GM21381 (cell line): Measurements from ENCODE around the gene PGK2.
"Not testable (repeated sequence)": the region's sequence is repeated elsewhere in the genome, so short reads cannot be mapped to it uniquely, and the experiment has no call there.

ENCODE experiments used
- ATAC-seq: cut with Tn5 transposase; IDR thresholded peaks from one replicate; pipeline ENCODE4 v1.9.1; 2021; ENCODE audit warnings: mild to moderate bottlenecking, moderate library complexity; ENCODE audit not compliant: unreplicated experiment

The PGK2 gene

DNA sequence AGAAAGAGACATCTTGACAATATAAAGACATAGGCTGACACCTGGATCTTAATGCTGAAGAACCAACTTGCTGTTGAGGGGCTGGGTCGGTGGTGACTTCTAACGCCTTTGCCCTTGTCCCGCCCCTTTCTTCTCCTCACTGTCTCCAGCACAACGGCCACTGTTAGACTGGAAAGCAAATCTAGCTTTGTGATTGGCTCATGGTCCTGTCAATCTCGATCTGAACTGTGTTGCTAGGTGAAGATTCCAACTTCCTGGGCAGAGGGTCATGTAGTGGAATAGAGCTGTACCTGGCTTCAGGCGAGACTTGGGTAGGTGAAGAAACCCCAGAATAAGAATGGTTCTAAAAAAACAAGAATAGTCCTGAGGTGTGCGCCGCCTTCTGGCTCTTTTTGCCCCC is at the start of gene PGK2:
Gene PGK2 (minus strand): TSS at position 110 of the 400 bp plus-strand sequence. CDS start 98 bp downstream, at position 12.
- no peak for ATAC-seq

DNA sequence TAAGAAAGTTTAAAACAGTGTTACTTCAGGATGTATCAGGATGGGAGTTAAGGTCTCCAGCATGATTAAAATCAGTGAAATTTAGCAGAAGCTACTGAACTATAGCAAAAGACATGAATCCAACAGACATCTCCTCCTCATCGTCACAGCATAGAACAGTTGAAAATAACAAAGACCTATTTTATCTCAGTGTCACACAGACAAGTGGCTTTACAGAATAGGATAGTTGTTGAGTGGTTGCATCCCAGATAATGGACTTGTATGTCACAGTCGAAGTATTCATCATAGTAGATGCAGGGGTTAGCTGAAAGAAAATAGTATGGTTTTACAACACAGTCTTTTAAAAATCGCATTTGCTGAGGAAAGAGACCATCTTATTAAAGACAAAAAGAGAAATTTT is 48.1 kb upstream of the PGK2 start:
- no peak for ATAC-seq

DNA sequence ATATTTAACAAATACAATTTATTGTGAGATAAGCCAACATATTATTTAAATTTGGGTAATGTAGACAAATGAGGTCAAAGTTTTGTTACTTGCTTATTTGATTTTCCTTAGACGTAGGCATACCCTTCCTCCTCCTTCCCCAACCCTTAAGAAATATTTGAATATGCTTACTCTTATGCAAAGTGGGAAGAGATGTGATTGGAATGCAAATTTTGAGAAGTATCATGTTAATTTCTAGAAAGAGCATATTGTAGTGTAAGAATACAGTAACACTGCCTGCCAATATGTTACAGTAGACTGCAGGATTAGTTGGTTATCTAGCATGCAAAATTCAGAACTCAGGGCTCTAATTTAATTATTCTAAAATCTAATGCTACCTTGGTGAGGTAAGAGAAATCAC is 46.3 kb upstream of the PGK2 start:
- ATAC-seq = no peak

DNA sequence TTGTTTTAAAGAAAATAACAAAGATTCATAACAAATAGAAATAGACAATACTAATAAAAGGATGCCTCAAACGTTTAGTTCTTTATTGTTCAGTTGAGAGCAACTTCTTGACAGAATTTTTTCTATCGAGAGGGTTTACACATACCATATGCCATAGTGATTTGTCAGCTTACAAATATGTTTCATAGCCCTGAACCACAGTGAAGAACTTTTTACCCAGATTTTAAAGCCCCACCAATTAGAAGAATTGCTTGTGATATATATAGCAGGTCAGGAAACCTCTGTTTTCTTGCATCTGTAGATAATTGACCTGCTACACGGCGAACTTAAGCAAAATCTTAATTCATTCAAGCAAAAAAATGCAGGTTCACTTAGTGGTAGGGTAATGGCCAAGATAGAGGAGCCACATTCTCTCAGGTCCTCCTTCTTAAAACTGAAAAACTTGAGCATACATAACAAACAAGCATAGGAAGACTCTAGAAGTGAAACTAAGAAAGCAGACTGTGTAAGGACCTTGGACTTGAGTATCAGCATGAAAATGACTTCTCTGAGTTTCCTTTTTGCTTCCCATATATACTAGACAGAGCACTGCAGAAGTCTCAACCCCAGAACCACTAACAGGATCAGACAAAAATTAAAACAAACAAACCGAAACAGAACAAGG is 39.8 kb upstream of the PGK2 start:
- ATAC-seq = peak; percentile 94

DNA sequence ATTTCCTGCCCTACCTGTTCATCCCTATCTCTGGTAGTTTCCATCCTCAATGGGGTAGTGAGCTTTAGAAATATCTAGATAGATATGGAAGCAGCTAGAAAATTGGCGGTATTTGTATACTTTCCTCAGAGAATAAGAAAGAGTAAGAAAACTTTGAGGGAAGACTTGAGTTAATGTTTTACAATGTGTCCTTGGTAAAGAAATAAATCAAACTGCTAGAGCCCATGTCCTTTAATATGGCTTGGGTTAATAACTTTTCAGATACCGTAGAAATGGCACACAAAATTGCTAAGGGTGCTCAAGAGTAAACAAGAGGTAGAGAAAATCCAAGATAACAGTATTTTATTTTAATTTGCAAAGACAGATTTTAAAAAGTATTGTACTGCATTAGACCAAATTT is 28.1 kb upstream of the PGK2 start:
- no peak for ATAC-seq

DNA sequence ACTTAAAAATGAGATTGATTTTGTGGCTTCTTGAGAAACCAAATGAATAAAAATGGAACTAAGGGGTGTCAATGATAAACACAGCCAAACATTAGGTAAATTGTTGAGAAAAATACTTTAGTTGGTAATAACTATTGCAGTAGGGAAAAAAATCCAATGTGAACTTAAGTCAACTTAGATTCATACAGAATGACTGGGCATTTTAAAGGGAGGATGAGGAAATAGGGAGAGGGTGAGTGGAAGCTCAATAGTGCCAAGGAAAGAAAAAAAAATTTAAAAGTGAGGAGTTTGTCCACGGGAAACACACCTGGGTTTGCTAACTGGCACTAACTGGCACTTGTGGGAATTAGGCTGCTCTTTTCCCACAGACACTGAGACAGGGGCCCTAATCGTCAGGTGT is 26.2 kb upstream of the PGK2 start:
- no peak for ATAC-seq

DNA sequence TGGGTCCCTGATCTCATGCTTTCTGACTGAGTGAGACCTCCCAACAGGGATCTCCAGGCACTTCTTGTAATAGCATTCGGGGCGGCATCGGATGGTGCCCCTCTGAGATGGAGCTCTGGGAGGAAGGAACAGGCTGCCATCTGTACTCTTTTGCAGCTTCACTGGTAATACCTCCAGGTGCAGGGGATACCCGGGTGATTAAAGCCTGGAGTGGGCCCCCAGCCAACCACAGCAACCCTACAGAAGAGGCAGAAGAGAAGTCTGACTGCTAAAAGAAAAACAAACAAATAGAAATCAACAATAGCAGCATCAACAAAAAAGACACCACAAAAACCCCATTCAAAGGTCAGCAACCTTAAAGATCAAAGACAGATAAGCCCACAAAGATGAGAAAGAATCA is 19.1 kb upstream of the PGK2 start:
- ATAC-seq = no peak

DNA sequence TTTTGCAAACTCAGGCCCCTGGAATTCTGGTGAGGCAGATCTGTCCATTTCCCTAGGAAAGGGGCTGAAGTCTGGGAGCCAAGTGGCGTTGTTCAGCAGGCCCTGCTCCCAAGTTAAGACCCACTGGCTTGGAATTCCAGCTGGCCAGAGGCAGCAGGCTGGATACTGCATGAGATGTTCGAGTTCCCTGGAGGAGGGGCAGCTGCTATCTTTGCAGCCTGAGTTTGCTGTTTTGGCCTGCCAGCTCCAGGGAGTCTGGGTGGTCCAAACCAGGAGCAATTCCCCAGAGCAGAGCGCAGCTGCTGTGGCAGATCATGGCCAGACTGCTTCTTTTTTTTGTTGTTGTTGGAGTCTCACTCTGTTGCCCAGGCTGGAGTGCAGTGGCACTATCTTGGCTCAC is 18.2 kb upstream of the PGK2 start:
- no peak for ATAC-seq

DNA sequence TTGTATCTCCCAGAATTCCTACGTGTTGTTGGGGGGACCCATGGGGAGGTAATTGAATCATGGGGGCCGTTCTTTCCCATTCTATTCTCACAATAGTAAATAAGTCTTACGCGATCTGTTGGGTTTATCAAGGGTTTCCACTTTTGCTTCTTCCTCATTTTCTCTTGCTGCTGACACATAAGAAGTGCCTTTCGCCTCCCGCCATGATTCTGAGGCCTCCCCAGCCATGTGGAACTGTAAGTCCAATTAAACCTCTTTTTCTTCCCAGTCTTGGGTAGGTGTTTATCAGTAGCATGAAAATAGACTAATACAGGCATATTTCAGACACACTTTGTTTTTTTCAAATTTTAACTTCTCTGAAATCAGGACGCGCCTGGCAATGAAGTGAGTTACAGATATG is 14.4 kb upstream of the PGK2 start:
- no peak for ATAC-seq

DNA sequence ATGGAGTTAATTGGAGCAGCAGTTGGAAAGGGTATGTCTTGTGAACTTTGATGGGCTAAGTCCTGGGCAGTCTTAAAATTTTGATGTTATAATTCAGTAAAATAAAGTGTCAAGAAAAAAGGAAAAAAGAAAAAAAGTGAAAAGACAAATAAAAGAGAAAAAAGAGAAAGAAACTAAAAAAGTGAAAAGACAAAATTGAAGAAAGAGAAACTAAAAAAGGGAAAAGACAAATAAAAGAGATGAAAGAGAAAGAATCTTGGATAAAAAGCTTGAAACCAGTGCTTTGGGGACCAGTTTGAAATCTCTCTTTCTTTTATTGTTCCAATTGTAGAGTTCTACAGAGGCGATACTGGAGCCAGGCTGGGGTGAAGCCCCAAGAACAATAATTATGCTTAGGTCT is 12.0 kb upstream of the PGK2 start:
- no peak for ATAC-seq

DNA sequence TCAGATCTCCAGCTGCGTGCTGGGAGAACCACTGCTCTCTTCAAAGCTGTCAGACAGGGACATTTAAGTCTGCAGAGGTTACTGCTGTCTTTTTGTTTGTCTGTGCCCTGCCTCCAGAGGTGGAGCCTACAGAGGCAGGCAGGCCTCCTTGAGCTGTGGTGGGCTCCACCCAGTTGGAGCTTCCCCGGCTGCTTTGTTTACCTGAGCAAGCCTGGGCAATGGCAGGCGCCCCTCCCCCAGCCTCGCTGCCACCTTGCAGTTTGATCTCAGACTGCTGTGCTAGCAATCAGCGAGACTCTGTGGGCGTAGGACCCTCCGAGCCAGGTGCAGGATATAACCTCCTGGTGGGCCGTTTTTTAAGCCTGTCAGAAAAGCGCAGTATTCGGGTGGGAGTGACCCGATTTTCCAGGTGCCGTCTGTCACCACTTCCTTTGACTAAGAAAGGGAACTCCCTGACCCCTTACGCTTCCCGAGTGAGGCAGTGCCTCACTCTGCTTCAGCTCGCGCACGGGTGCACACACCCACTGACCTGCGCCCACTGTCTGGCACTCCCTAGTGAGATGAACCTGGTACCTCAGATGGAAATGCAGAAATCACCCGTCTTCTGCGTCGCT is 9.9 kb upstream of the PGK2 start:
- not testable (repeated sequence) for ATAC-seq

DNA sequence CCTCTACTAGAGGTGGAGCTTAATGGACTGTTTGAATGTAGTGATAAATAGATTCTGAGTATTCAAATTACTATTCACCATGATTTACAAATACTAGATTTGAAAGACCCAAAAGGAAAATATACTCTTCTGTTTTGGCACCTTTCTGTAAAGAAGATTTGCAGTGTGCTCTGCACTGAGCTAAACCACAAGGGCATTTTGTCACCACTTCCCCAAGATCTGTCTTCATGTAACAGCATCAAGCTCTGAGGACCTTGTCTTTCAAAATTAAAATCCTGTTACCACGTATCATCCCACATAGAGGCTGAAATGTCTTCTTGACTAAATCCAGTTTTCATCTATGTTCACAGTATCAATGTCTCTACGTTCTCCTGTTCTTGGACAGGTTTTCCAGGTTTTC is 3.3 kb upstream of the PGK2 start:
- ATAC-seq = no peak

DNA sequence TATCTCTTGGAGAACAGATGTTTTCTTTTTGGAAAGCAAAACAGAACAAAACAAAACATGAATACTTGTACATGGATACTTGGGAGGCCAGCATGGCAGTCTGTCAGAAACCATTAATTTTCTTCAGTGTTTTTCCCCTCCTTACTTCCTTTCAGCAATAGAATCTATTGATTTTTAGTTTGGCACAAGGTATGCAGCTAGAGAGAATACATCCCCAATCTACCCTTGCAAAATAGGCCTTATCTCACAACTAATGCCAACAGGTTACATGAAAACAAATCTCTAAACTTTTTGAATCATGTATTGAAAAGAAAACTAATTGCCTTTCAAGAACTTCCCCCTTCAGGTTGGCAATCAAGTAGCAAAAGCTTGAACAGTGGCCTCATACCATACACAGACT is 2.8 kb downstream of the PGK2 start:
- no peak for ATAC-seq

DNA sequence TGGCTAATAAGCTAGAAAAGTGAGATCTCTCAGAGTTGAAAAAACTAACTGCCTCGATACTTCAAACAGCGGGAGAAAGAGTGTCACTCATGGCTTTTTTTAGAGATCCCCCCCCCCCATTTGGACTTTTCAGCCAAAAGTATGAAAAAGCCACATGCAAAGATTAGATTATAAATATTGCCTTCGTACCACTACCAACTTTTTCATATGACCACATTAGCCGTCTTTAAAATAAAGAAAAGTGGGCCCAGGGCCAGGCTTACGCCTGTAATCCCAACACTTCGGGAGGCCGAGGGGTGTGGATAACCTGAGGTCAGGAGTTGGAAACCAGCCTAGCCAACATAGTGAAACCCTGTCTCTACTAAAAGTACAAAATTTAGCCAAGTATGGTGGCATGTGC is 4.4 kb downstream of the PGK2 start:
- no peak for ATAC-seq

DNA sequence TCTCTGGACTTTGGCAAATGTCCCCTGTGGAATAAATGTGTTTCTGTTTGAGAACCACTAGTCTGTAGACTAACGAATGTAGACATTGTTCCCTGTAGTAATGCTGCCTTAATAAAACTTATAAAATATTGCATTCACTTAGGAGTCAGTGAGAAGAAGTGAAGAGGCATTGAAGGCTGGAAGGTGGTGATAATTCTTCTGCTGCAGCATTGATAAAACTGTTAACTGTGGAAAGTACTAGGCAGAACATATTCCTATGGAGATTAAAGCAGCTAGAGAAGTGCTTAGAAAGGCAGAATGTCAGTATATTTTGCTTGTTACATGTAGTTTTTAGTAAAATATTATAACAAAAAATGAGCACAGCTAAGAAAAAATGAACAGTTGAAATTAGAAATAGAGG is 4.8 kb downstream of the PGK2 start:
- no peak for ATAC-seq

DNA sequence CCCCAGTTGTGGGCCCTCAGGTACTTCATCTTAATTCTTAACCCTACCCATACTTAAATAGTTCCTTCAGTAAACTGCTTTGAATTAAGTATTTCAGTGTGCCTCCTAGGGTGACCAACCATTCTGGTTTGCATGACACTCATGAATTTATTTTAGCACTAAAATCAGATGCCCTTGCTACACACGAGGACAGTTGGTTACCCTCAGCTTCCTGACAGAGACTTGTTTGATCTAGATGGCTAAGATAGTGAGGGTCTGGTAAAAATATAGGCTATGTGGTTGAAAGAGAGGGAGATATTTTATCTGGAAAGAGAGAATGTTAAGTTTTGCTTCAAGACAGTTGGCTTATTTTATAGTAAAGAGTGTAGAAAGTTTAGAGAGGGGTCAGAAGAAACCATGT is 10.6 kb downstream of the PGK2 start:
- no peak for ATAC-seq

DNA sequence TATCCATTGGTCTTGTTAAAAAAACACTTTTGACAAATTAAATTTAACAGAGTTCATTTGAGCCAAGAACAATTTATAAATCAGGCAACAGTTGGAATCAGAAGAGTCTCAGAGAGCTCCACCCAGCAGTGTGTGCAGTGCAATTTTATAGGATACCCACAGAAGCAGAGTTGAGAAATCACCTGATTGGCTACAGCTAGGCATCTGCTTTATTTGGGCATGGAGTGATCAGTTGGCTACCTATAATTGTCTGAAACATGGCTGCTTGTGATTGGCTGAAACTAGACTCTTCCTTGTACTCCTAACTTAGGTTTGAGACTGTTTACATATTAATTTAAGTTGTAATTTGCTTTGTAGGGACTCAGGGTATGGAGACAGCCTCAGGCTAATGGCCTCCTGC is 12.0 kb downstream of the PGK2 start:
- no peak for ATAC-seq

DNA sequence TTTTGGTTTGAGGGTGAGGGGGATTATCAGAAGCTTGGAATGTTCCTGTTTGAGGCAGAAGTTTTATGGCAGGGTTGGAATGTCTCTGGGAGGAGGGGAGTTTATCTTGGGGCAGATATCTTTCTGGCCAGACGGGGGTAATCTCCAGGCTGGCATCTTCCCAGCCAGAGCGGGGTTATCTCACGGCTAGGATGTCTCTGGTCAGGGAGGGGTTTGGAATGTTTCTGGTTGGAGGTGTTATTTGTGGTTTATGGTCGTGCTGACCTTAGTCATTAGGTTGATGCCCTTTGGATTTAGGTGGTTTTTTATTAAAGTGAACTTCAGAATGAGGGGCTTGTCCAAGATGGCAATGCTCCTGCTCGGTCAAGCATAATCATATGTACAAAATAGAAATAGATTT is 14.8 kb downstream of the PGK2 start:
- no peak for ATAC-seq

DNA sequence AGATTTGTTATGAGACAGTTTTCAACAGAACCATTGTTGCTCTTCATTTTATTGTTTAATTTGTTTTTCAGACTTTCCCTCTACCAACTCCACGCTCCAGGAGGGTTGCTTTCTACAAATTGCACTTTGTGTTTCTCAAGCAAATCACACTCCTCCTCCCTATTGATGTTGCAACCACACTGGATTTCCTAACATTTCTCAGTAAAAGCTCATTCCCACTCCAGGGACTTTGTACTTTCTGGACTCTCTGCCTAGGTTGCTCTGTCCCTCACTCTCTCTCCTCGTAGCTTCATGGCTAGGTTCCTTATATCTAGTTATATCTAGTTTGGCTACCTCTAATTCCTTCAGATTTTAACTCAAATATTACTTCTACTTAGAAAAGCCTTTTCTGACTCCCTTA is 20.3 kb downstream of the PGK2 start:
- ATAC-seq = no peak

DNA sequence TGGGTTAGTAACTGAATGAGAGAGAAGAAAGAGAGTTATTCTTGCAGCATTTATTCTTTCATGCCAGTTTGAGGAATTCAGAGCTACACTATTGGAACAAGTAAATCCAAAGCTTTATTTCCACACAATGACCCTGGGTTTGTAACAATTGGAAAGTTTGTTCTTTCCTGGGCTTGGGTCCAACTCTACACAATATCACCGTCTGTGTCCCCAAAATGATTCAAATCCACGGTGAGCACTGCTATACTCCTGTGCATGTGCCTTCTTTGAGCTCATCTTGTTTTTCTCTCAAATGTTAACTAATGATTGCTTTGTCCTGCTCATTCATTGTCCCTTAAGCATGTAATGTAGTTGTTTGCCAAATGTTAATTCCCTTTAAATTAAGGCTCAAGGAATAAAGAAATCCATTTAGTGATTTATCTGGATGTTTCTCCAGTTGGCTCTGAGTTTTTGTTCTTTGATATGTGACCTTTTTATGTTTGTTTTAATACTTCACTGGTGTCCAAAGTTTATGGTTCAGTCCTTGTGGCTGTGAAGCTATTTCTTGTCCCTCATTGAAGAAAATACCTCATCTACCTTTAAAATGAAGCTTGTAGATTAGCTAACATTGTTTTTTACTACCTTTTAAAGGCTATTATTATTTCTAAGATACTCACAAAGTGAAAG is 22.4 kb downstream of the PGK2 start:
- ATAC-seq = no peak

DNA sequence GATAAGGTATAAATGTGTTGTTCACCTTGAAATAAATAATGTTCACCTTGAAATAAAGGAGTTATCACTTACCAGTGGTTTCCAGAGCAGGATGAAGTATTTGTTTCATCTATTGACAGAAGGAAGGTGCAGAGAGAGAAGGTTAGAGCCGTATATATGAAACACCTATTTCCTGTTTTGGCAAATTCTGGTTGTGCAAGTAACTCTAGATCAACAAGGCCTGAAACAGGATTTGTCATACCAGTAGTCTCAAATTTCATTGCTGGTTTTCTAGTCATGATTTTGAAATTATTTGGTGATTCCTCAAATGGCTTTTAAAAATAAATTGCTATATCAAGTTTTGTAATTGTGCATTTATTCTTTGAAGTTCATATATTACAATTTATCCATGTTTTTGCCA is 42.8 kb downstream of the PGK2 start, which contains the start of gene CRISP3:
Gene CRISP3 (minus strand): TSS at position 130 of the 400 bp plus-strand sequence. CDS start 21 bp downstream, at position 109.
- no peak for ATAC-seq

DNA sequence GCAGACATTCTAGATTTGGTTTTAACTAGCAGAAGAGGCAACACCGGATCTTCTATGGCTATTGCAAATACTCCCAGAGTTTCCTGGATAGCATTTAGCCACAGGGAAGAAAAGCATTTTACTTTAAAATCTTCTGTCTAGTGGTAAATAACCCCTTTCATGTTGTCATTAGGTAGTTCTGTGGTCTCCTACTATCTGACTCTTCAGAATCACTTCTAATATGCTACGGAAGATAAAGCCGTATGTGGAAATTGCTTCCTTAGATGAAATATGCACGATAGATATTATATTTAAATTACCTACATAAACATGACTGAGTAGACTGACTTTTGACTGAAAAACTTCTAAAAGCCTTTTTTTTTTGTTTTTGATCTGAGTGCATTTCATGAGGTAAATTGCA is 43.7 kb downstream of the PGK2 start:
- ATAC-seq = no peak
